SH-SY5Y (cell line): ENCODE data around the gene VNN1.

ENCODE experiments used
- GATA2 ChIP-seq: IDR thresholded peaks from 2 replicates; pipeline ENCODE4 v1.6.1; 2011; ENCODE audit warnings: mild to moderate bottlenecking, low read depth, low read length
- GATA3 ChIP-seq: IDR thresholded peaks from 2 replicates; pipeline ENCODE4 v1.6.1; 2011; ENCODE audit warnings: low read depth, mild to moderate bottlenecking, low read length, moderate library complexity

DNA sequence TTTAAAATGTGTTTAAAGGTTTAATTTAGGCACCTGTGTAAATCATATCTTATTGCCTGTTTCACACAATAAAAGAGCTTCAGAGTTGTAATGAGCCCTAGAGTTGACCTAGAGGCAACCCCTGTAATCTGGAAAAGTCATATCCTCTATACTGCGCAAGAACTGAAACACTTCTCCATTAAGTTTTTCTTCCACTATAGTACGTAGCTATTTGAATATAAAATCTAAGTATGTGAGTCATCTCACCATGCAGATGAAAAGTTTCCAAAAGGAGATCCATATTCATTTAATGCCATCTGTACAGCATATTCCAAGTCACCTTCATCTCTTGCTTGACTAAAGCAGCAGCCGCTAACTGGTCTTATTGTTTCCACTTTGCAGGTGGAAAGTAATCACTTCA lies 28.8 kb downstream of the VNN1 start:
- no peak for TF ChIP-seq GATA3
- TF ChIP-seq GATA2: no peak
